ENCODE measurements around the gene PTGDS. TPM values are rescaled to one million over a fixed set of nuclear protein-coding genes. Genes with fewer than 3 reads are reported as not detected.

PTGDS gene
- total and polyA plus RNA-seq, 2 experiments from 2014 or later, result 0.25 TPM; not detected in 1

GRCh38 chr9:136962163-136962562 is 15.1 kb upstream of the PTGDS start:
- no peak overlapping the region for H3K4me3 ChIP-seq
- no peaks in the 10 kb centered on the region for H4K20me1 ChIP-seq (ENCODE audit: insufficient read depth)
- no peaks in the 10 kb centered on the region for H3K9me3 ChIP-seq (ENCODE audit: low read depth)
- WGBS, 2 experiments (ENCODE audit: low coverage in 1 of 2, low lambda C conversion rate in 2 of 2, missing lambda C conversion rate in 2 of 2), result 84 to 85% methylated on average over 9 of the region's 9 CpGs
- H2AFZ ChIP-seq, result no peak overlapping the region
- no peaks in the 10 kb centered on the region for H3F3A ChIP-seq (ENCODE audit: insufficient read depth)
- H3K4me2 ChIP-seq (ENCODE audit: unreplicated experiment), result no peak overlapping the region
- in situ Hi-C loops (cut with MboI), result no loop called here
- no peaks in the 10 kb centered on the region for H3K9me2 ChIP-seq (ENCODE audit: insufficient read depth)
- no peaks in the 10 kb centered on the region for H3K79me2 ChIP-seq (ENCODE audit: insufficient read depth)
- TF ChIP-seq EZH2 (IDR thresholded peaks at IDR 0.05; ENCODE audit: insufficient read depth, poor library complexity, severe bottlenecking), result no peak
- no peak for TF ChIP-seq EZH2phosphoT487 (IDR thresholded peaks at IDR 0.05; ENCODE audit: insufficient read depth, low read depth)
- H3K36me3 ChIP-seq (ENCODE audit: low read depth), result no peaks in the 10 kb centered on the region
- no peaks in the 10 kb centered on the region for H3K27me3 ChIP-seq (replicated peaks; ENCODE audit: insufficient read depth)
- H3K9ac ChIP-seq, result no peak overlapping the region
- DNase-seq, result no peak
- no peaks in the 10 kb centered on the region for H3K4me1 ChIP-seq (ENCODE audit: insufficient read depth)
- no peak overlapping the region for H3K27ac ChIP-seq

- no peak overlapping the region for H3K9ac ChIP-seq
- no peak overlapping the region for H3K4me2 ChIP-seq (ENCODE audit: unreplicated experiment)
- 67 to 69% methylated on average over 11 of the region's 11 CpGs for WGBS, 2 experiments (ENCODE audit: low coverage in 1 of 2, low lambda C conversion rate in 2 of 2, missing lambda C conversion rate in 2 of 2)
- no peaks in the 10 kb centered on the region for H3K27me3 ChIP-seq (replicated peaks; ENCODE audit: insufficient read depth)
- in situ Hi-C loops (cut with MboI), result no loop called here
- no peaks in the 10 kb centered on the region for H3K9me2 ChIP-seq (ENCODE audit: insufficient read depth)
- no peak for DNase-seq
- H4K20me1 ChIP-seq (ENCODE audit: insufficient read depth), result no peaks in the 10 kb centered on the region
- H3K27ac ChIP-seq, result no peak overlapping the region
- no peak overlapping the region for H3K4me3 ChIP-seq
- no peaks in the 10 kb centered on the region for H3K36me3 ChIP-seq (ENCODE audit: low read depth)
- no peak overlapping the region for H2AFZ ChIP-seq
- no peaks in the 10 kb centered on the region for H3K4me1 ChIP-seq (ENCODE audit: insufficient read depth)
- no peaks in the 10 kb centered on the region for H3F3A ChIP-seq (ENCODE audit: insufficient read depth)
- TF ChIP-seq EZH2 (IDR thresholded peaks at IDR 0.05; ENCODE audit: insufficient read depth, poor library complexity, severe bottlenecking) (no peak), EZH2phosphoT487 (IDR thresholded peaks at IDR 0.05; ENCODE audit: insufficient read depth, low read depth) (no peak)
- no peaks in the 10 kb centered on the region for H3K9me3 ChIP-seq (ENCODE audit: low read depth)
- no peaks in the 10 kb centered on the region for H3K79me2 ChIP-seq (ENCODE audit: insufficient read depth)
Measured at GRCh38 chr9:136962701-136963248, 14.5 kb upstream of the PTGDS start.

- Histone ChIP-seq H3K27ac (no peak overlapping the region), H3K9me2 (ENCODE audit: insufficient read depth) (no peaks in the 10 kb centered on the region), H3K4me2 (ENCODE audit: unreplicated experiment) (no peak overlapping the region), H3K79me2 (ENCODE audit: insufficient read depth) (no peaks in the 10 kb centered on the region), H2AFZ (no peak overlapping the region), H4K20me1 (ENCODE audit: insufficient read depth) (no peaks in the 10 kb centered on the region), H3F3A (ENCODE audit: insufficient read depth) (no peaks in the 10 kb centered on the region), H3K4me1 (ENCODE audit: insufficient read depth) (no peaks in the 10 kb centered on the region), H3K4me3 (no peak overlapping the region), H3K27me3 (replicated peaks; ENCODE audit: insufficient read depth) (no peaks in the 10 kb centered on the region), H3K36me3 (ENCODE audit: low read depth) (no peaks in the 10 kb centered on the region), H3K9me3 (ENCODE audit: low read depth) (no peaks in the 10 kb centered on the region), H3K9ac (no peak overlapping the region)
- WGBS, 2 experiments (ENCODE audit: low coverage in 1 of 2, low lambda C conversion rate in 2 of 2, missing lambda C conversion rate in 2 of 2), result 51 to 60% methylated on average over 15 of the region's 15 CpGs
- in situ Hi-C loops (cut with MboI), result no loop called here
- DNase-seq, result no peak
- TF ChIP-seq EZH2phosphoT487 (IDR thresholded peaks at IDR 0.05; ENCODE audit: insufficient read depth, low read depth) (no peak), EZH2 (IDR thresholded peaks at IDR 0.05; ENCODE audit: insufficient read depth, poor library complexity, severe bottlenecking) (no peak)
Measured at GRCh38 chr9:136963341-136963740, 14.0 kb upstream of the PTGDS start.

GRCh38 chr9:136963751-136964150 is 13.6 kb upstream of the PTGDS start:
- DNase-seq, result no peak
- H3K79me2 ChIP-seq (ENCODE audit: insufficient read depth), result no peaks in the 10 kb centered on the region
- no peaks in the 10 kb centered on the region for H3K27me3 ChIP-seq (replicated peaks; ENCODE audit: insufficient read depth)
- no peak overlapping the region for H3K4me3 ChIP-seq
- no peaks in the 10 kb centered on the region for H3K36me3 ChIP-seq (ENCODE audit: low read depth)
- no peak overlapping the region for H3K4me2 ChIP-seq (ENCODE audit: unreplicated experiment)
- H3K4me1 ChIP-seq (ENCODE audit: insufficient read depth), result no peaks in the 10 kb centered on the region
- no peaks in the 10 kb centered on the region for H3K9me3 ChIP-seq (ENCODE audit: low read depth)
- no peaks in the 10 kb centered on the region for H3K9me2 ChIP-seq (ENCODE audit: insufficient read depth)
- no peak overlapping the region for H3K9ac ChIP-seq
- H3F3A ChIP-seq (ENCODE audit: insufficient read depth), result no peaks in the 10 kb centered on the region
- WGBS, 2 experiments (ENCODE audit: low coverage in 1 of 2, low lambda C conversion rate in 2 of 2, missing lambda C conversion rate in 2 of 2), result 71 to 74% methylated on average over 4 to 12 of the region's 12 CpGs
- H2AFZ ChIP-seq, result no peak overlapping the region
- in situ Hi-C loops (cut with MboI), result no loop called here
- H4K20me1 ChIP-seq (ENCODE audit: insufficient read depth), result no peaks in the 10 kb centered on the region
- TF ChIP-seq EZH2 (IDR thresholded peaks at IDR 0.05; ENCODE audit: insufficient read depth, poor library complexity, severe bottlenecking), result no peak
- TF ChIP-seq EZH2phosphoT487 (IDR thresholded peaks at IDR 0.05; ENCODE audit: insufficient read depth, low read depth), result no peak
- H3K27ac ChIP-seq, result no peak overlapping the region
